AG08395 (cell line): ENCODE results near the gene C10orf90.

Source experiments
- DNase-seq: peaks from one replicate; pipeline ENCODE4 v3.0.0; 2012; ENCODE audit warnings: mixed read lengths, low spot score

The C10orf90 gene

DNA sequence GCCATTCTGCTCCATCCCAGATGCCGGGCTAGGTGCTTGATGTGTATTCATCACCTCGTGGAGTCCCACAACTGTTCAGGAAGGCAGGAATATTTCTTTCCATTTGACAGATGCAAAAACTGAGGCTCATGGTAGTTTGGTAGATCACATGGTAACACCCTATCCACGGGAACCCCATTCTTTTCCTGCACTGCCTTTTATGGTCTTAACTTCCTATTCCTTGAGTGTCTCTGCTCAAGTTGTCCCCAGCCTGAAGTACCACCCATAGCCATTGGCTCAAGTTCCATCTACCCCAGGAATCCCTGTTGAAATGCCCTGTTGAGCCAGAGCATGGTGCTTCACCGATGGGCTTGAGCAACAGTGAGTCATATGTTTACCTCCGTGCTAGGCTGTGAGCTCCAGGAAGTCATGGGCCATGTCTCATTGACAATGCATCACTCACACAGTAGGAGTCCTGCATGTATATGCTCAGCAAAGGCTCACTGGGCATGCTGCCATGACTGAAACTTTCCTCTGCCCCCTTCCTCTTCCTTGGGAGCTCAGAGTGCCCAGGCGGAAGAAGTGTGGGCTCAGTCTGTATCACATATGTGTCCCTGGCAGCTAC lies 210.5 kb downstream of the C10orf90 start:
- DNase-seq: peak; percentile 86

DNA sequence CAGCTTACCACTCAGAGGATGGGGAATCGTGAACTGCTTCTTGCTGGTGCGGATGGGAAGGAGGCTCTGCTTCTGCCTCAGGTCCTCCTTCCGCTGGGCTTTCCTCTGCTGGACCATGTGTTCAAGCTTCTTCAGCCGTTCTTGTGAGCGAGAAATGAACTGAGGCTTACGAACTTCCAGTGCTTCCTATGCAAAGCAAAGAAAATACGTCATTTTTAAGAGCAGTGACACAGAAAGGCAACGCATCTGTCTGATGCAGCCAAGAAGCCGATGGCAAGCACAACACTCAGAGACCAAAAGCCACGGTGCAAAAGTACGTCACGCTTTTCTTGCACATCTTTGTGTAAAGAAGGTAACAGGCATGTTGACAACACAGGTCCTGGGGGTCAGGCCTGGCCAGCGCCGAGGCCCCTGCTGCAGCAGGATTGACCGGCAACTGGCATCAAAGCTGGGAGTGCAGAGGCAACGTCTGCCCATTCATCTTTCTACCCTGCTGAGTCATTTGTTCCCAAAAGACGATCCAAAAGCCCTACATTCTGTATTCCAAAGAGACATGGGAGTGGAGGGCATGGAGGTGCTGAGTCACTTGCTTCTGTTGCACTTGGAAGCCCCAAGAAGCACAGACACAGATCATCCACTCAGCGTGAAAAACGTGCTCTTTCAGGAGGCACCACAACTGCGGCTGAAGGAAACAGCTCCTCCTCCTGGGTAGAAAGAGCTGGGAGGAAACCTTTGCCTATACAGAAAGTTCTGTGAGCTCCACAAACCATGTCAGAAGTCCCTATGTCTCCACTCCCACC lies 211.3 kb downstream of the C10orf90 start:
- peak; percentile 77 for DNase-seq

- DNase-seq: peak; percentile 47
Measured at GRCh38 chr10:126458466-126458865, 212.0 kb downstream of the C10orf90 start.

GRCh38 chr10:126456632-126457031 lies 213.9 kb downstream of the C10orf90 start:
- no peak for DNase-seq

DNA sequence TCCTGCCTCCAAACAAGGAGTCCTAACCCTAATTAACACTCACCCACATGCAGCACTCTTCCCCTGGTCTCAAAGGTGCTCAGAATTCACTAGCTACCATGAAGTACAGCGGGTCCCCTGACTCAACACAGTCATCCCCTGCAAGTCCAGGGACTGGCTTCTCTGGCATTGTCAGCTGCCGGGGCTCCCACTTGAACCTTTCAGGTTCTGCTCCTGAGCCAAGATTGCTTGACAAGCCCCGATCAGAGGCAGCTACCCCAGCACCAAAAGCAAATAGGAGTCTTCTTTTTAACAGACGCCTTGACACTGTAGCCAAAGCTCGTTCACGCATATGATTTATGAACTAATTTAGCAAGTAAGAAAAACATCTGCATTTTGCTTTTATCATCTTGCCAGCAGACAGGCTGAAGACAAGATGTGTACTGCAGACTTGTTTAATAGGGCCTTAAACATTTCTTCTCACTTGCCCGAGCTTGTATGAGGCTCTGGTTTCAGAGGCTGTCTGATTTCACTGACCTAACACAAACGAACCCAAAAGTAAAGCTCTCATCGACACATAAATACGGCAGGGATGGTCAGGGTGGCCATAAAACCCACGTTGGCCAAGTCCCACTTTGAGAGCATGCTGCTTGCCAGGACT lies 214.6 kb downstream of the C10orf90 start:
- DNase-seq: no peak

DNA sequence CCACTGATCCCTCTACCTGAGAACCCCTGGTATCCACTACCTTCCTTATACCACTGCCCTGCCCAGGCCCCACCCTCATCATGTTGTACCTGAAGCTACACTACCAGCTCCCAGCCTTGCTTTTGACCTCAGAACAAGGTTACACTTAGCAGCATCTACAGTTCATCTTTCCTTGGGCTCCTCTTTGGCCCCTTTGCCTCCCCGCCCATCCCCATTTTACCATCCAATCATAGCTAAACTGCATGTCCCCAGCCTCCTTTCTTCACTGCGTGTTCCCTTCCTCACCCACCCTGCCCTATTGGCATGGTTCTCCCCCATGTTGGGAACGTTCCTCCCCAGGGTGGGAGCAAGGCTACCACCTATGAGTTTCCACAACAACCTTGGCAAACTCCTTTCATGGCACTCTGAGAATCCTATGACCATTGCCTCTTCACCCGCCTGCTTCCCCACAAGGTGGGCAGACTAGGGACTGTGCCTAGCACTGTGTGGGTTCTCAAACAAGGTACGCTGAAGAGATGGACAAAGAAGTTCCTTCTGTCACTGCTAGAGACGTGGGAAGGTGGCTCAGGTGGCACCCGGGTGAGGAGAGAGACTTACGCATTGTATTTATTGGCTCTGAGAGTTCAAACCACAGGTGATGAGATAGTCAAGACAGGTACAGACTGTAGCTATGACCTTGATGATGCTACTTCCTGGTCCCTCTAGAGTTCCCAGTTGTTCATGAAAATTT lies 215.3 kb downstream of the C10orf90 start:
- DNase-seq: no peak

DNA sequence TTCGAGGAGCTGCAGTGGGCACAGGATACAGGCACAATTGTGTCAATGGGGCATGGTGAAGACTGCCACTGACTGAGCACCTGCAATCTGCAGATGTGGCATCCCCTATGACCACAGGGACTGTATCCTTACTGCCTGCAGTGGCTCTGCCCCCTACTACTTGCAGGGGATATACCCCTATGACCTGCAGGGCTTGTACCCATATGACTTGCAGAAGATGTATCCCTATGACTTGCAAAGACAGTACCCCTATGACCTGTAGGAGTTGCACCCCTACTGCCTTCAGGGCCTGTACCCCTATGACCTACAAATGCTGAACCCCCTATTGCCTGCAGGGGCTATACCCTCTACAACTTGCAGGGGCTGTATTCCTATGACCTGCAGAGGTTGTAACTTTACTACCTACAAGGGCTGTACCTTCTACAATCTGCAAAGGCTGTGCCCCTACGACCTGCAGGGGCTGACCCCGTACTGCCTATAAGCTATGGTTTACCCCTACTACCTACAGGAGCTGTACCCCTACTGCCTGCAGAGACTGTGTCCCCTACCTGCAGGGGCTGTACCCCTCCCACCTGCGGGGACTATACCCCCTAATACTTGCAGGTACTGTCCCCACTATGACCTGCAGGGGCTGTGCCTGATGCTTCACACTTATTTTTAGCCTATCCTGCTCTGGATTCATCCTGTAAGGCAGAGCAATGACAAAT lies 216.3 kb downstream of the C10orf90 start:
- DNase-seq: no peak

GRCh38 chr10:126452245-126452644 lies 218.2 kb downstream of the C10orf90 start:
- no peak for DNase-seq

DNA sequence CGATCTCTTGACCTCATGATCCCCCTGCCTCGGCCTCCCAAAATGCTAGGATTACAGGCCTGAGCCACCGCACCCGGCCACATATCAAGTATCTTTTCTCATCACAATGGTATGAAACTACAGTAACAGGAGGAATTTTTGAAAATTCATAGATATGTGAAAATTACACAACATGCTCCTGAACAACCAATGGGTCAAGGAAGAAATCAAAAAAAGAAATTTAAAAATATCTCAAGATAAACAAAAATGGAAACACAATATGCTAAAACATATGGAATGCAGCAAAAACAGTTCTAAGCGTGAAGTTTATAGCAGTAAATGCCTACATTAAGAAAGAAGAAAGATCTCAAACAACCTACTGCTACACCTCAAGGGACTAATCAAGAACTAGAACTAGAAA lies 222.4 kb downstream of the C10orf90 start:
- DNase-seq: no peak

GRCh38 chr10:126439942-126440341 lies 230.6 kb downstream of the C10orf90 start:
- no peak for DNase-seq

DNA sequence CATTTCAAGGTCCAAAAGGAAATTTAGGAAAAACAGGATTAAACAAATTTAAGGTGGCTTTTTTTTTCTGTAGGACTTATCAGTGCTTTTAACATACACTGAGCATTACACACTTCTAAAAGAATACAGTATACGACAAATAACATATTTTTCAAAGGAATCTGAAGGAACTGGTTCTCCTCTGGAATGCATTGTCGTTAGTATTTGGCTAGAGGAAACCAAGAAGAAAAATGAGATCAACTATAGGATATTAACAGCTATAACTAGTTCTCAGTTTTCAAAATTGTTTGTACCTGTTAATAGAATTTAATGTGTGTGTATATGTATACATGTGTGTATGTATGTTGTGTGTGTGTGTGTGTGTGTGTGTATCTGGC lies 232.1 kb downstream of the C10orf90 start:
- no peak for DNase-seq

GRCh38 chr10:126437635-126438406 lies 232.7 kb downstream of the C10orf90 start:
- DNase-seq: no peak

DNA sequence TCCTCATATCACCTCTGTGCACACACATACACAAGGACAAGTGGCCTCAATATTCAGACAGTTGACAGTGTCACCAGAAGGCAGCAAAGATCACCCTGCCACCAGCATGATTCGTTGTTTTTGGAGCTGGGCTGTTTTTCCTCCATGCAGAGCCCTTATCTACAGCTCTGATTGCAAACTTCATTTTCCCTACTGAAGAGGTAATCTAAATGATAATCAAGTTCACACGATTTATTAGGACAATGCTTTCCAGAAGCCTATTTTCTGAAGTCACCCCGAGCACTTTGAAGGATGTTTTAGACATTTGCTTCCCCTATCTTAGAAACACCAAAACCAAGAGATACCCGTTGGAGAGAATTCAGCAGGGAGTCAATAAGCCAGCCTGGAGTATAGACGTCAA lies 236.3 kb downstream of the C10orf90 start:
- no peak for DNase-seq

DNA sequence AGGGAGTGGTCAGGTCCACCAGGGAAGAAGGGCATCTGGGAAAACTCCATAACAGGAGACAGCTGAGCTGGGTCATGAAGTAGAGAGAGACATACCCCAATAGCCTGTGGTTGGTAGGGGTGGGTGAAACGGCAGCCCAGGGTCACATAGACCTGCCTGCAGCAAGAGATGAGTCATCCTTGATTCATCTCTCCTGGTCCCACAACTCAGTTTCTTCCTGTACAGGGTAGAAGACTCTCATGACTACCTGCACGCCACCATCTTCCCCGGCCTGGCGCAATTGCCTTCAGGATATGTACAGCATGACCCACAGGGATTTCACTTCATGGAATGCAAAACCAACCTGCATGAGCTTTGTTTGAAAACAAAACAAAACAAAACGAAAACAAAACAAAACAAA lies 237.1 kb downstream of the C10orf90 start:
- no peak for DNase-seq

- no peak for DNase-seq
Measured at GRCh38 chr10:126432507-126432906, 238.0 kb downstream of the C10orf90 start.

DNA sequence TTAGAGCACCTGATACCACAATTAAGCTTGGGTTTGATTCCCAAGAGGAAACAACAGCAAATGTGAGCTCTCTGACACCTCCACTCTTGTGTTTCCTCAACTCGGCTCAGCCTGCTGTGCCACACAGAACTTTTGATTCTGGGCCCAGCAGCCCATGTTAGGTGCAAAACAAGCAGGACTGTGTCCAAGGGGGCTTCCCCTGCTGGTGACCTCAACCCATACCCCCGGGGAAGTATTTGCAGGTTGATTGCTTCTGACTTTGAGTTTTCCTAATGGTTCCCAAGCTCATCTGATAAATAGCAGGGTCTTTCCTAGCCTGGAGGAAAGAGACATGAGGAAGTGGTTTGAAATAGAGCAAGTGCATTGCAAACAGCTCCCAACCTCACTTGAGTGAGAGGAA lies 238.7 kb downstream of the C10orf90 start:
- DNase-seq: no peak

- DNase-seq: no peak
Measured at GRCh38 chr10:126430512-126430911, 240.0 kb downstream of the C10orf90 start.

- no peak for DNase-seq
Measured at GRCh38 chr10:126429275-126429674, 241.2 kb downstream of the C10orf90 start.

GRCh38 chr10:126425489-126426065 lies 244.9 kb downstream of the C10orf90 start:
- no peak for DNase-seq

- DNase-seq: no peak
Measured at GRCh38 chr10:126425032-126425431, 245.5 kb downstream of the C10orf90 start.
